Esophagus (tissue), 2 donors: ENCODE data around the gene ENOX1. TPM values are rescaled to one million over a fixed set of nuclear protein-coding genes. Genes with fewer than 3 reads are reported as not detected.
"Not testable (repeated sequence)": the region's sequence is repeated elsewhere in the genome, so short reads cannot be mapped to it uniquely, and the experiment has no call there.

Experiments used
- H3K27ac ChIP-seq, 2 donors: one replicate each; pipeline ENCODE4 v1.5.1; 2013; ENCODE audit warnings: low read depth in 2 of 2, mild to moderate bottlenecking in 2 of 2, inconsistent platforms in 1 of 2, low read length in 1 of 2, moderate library complexity in 1 of 2
- H3K27me3 ChIP-seq, 2 donors: one replicate each; pipeline ENCODE4 v1.6.1; 2013; ENCODE audit warnings: low read length in 2 of 2, control low read depth in 1 of 2, mild to moderate bottlenecking in 1 of 2; ENCODE audit not compliant: insufficient read depth in 2 of 2, control insufficient read depth in 1 of 2
- H3K36me3 ChIP-seq, 2 donors: one replicate each; pipeline ENCODE4 v1.6.1; 2013; ENCODE audit warnings: low read length in 1 of 2; ENCODE audit not compliant: control insufficient read depth in 2 of 2, insufficient read depth in 2 of 2
- H3K4me1 ChIP-seq, 2 donors: one replicate each; pipeline ENCODE4 v1.6.1; 2013; ENCODE audit warnings: low read length in 1 of 2; ENCODE audit not compliant: control insufficient read depth in 2 of 2, insufficient read depth in 2 of 2
- H3K4me3 ChIP-seq, 2 donors: one replicate each; pipeline ENCODE4 v1.5.1; 2013; ENCODE audit warnings: low read length in 2 of 2, mild to moderate bottlenecking in 2 of 2, low read depth in 1 of 2, moderate library complexity in 1 of 2
- H3K9me3 ChIP-seq, 2 donors: one replicate each; pipeline ENCODE4 v1.6.1; 2013; ENCODE audit warnings: mild to moderate bottlenecking in 2 of 2, low read depth in 1 of 2, low read length in 1 of 2, moderate library complexity in 1 of 2; ENCODE audit not compliant: control insufficient read depth in 2 of 2, insufficient read depth in 1 of 2
- WGBS, 2 donors: extraction: QIAGEN DNeasy Blood & Tissue Kit; methylation state at CpG; one replicate each; pipeline ENCODE4 v1.1.7; 2013; 5-methylcytosine and 5-hydroxymethylcytosine counted together
- polyA plus RNA-seq, 2 donors: library from polyadenylated mRNA; stranded (reverse); fragments of 200-250 nt; gene quantifications; one replicate each; pipeline ENCODE4 v1.2.3, GENCODE V29; 2013
- donor health status: healthy with polysubstance abuse.
- donor health status: Bipolar disorder and iron deficiency.

ENOX1 gene
- polyA plus RNA-seq, 2 donors = 0.10 to 0.29 TPM

- H3K9me3 ChIP-seq = no peaks in the 10 kb centered on the region
- 85 to 89% methylated on average over 4 of the region's 4 CpGs for WGBS, 2 donors
- no peaks in the 10 kb centered on the region for H3K4me1 ChIP-seq
- no peaks in the 10 kb centered on the region for H3K27me3 ChIP-seq
- H3K36me3 ChIP-seq = no peaks in the 10 kb centered on the region
- H3K27ac ChIP-seq = no peak overlapping the region
- H3K4me3 ChIP-seq = no peak overlapping the region
Observed at GRCh38 chr13:43195551-43195950, 591.2 kb downstream of the ENOX1 start.

- Histone ChIP-seq H3K9me3 (no peaks in the 10 kb centered on the region), H3K27ac (no peak overlapping the region), H3K4me1 (no peaks in the 10 kb centered on the region), H3K36me3 (no peaks in the 10 kb centered on the region), H3K27me3 (no peaks in the 10 kb centered on the region), H3K4me3 (no peak overlapping the region)
- 86% methylated on average over 4 of the region's 4 CpGs for WGBS, 2 donors
Observed at GRCh38 chr13:43195112-43195511, 591.7 kb downstream of the ENOX1 start.

DNA sequence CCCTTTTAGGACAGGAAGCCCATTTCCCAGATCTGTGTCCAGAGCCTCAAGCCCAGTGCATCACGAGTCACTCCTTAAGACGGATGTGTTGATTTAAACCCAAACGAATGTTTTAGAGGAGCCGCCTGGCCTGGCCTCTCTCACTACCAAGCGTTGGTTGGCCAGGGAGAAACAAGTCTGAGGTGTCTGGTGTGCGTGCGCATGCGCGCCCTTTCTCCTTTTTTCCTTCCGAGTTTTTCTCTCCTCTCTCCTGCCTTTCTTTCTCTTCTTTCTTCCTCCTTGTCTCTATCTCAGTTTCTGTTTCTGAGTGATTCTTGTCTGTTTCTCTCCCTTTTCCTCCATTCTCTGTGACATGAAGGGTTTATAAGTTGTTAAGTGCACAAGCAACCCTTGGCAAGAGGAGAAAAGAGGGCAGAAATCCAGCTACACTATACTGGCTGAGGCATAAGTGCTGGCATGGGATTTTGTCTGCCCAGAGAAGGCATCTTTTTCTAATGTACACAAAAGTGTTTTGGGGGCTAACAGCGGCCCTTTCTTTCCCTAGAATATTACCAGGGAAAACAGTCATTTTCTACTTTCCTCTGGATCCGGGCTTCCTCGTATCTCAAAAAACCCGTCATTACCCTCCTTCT lies 592.9 kb downstream of the ENOX1 start:
- WGBS, 2 donors = 84 to 88% methylated on average over 14 of the region's 14 CpGs

GRCh38 chr13:43191546-43191945 lies 595.2 kb downstream of the ENOX1 start:
- Histone ChIP-seq H3K4me1 (no peaks in the 10 kb centered on the region), H3K36me3 (no peaks in the 10 kb centered on the region), H3K27ac (no peak overlapping the region), H3K4me3 (no peak overlapping the region), H3K9me3 (no peaks in the 10 kb centered on the region), H3K27me3 (no peaks in the 10 kb centered on the region)
- 80 to 88% methylated on average over 1 of the region's 1 CpG for WGBS, 2 donors

More for the DNA sequence above, 592.9 kb downstream of the ENOX1 start:
- Histone ChIP-seq H3K36me3 (no peaks in the 10 kb centered on the region), H3K27me3 (no peaks in the 10 kb centered on the region), H3K27ac (no peak overlapping the region), H3K9me3 (no peaks in the 10 kb centered on the region), H3K4me1 (no peaks in the 10 kb centered on the region), H3K4me3 (no peak overlapping the region)

DNA sequence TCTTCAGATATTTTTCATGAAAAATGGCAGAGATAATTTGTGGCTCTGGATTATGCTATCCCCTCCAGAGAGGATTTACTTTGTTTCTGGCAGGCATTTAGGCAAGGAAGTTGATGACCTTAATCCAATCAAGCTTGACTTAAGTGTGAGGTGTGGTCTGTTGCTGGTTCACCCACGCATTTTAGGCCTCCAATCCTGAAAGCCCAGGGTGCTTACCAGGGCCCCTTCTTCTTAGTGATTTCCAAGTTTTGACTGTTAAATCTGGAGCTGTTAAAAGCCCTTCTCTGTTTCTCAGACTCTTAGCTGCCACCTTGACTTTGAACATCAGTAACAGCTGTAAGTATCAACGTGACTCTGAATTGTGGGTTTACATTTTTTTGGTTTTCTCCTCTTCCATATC lies 601.5 kb downstream of the ENOX1 start:
- Histone ChIP-seq H3K4me1 (no peaks in the 10 kb centered on the region), H3K27me3 (no peaks in the 10 kb centered on the region), H3K36me3 (no peaks in the 10 kb centered on the region), H3K9me3 (peaks cover 0 to 4% of the 10 kb centered on the region in 2 donors), H3K27ac (no peak overlapping the region), H3K4me3 (no peak overlapping the region)
- WGBS, 2 donors = 80 to 86% methylated on average over 2 of the region's 2 CpGs

DNA sequence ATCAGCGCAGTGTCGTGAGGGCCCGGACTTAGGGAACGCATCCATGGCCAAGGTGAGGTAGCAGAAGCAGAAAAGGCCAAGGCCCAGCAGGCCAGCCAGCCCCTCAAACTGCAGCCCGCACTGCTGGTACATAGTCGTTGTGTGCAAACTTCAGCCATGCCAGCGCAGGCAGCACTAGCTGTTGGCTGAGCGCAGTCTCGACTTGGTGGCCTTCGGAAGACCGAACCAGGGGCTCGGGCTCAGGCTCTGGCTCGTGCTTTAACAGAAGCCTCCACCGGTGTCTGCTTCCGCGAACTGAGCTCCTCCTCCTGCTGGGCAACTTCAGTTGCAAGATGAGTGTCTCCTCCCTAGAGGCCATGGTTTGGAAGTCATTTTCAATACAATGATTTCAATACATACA lies 605.9 kb downstream of the ENOX1 start:
- H3K4me1 ChIP-seq = no peaks in the 10 kb centered on the region
- no peak overlapping the region for H3K4me3 ChIP-seq
- no peaks in the 10 kb centered on the region for H3K27me3 ChIP-seq
- no peak overlapping the region for H3K27ac ChIP-seq
- 91% methylated on average over 16 of the region's 16 CpGs for WGBS, 2 donors
- no peaks in the 10 kb centered on the region for H3K36me3 ChIP-seq
- peaks cover 0 to 4% of the 10 kb centered on the region in 2 donors for H3K9me3 ChIP-seq

GRCh38 chr13:43180036-43180660 lies 606.6 kb downstream of the ENOX1 start:
- no peaks in the 10 kb centered on the region for H3K4me1 ChIP-seq
- no peaks in the 10 kb centered on the region for H3K36me3 ChIP-seq
- H3K4me3 ChIP-seq = no peak overlapping the region
- H3K27me3 ChIP-seq = no peaks in the 10 kb centered on the region
- 93 to 94% methylated on average over 9 of the region's 9 CpGs for WGBS, 2 donors
- no peak overlapping the region for H3K27ac ChIP-seq
- peaks cover 0 to 4% of the 10 kb centered on the region in 2 donors for H3K9me3 ChIP-seq

- Histone ChIP-seq H3K36me3 (no peaks in the 10 kb centered on the region), H3K9me3 (no peaks in the 10 kb centered on the region), H3K4me1 (no peaks in the 10 kb centered on the region), H3K4me3 (no peak overlapping the region), H3K27ac (no peak overlapping the region), H3K27me3 (no peaks in the 10 kb centered on the region)
Observed at GRCh38 chr13:43171489-43171888, 615.3 kb downstream of the ENOX1 start.

- H3K36me3 ChIP-seq = no peaks in the 10 kb centered on the region
- H3K4me1 ChIP-seq = no peaks in the 10 kb centered on the region
- 66 to 72% methylated on average over 2 of the region's 2 CpGs for WGBS, 2 donors
- H3K4me3 ChIP-seq = no peak overlapping the region
- H3K27me3 ChIP-seq = no peaks in the 10 kb centered on the region
- no peak overlapping the region for H3K27ac ChIP-seq
- H3K9me3 ChIP-seq = no peaks in the 10 kb centered on the region
Observed at GRCh38 chr13:43170506-43170905, 616.3 kb downstream of the ENOX1 start.

DNA sequence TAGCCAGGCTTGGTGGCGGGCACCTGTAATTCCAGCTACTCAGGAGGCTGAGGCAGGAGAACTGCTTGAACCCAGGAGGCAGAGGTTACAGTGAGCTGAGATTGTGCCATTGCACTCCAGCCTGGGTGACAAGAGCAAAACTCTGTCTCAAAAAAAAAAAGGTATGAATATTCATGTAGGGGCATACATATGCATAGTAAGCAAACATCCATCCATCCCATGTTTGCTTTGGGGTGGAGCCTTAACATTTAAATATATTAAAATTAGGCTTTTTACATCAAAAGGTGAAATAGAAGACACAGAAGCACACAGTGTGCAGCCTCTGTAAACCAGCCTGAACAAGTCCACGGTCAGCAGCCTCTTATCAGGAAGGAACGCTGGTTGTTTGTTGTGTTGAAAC lies 618.3 kb downstream of the ENOX1 start:
- H3K27ac ChIP-seq, H3K4me3 ChIP-seq: not testable (repeated sequence)

More for the DNA sequence above, 618.3 kb downstream of the ENOX1 start:
- not testable (repeated sequence) for H3K27me3 ChIP-seq, H3K9me3 ChIP-seq, H3K4me1 ChIP-seq, H3K36me3 ChIP-seq
- 70 to 79% methylated on average over 3 of the region's 3 CpGs for WGBS, 2 donors
